Transverse colon (tissue), 4 donors: Measurements from ENCODE around the gene FBXO47. TPM values are rescaled to one million over a fixed set of nuclear protein-coding genes. Genes with fewer than 3 reads are reported as not detected.
A peak's percentile ranks its signal among the peaks of the same experiment; 100 is the strongest.
"Not testable (repeated sequence)": the region's sequence is repeated elsewhere in the genome, so short reads cannot be mapped to it uniquely, and the experiment has no call there.

Experiments
- DNase-seq: peaks from one replicate; pipeline ENCODE4 v3.0.0-alpha.2; 2019
- H3K27ac ChIP-seq, 4 donors: fragments of 200-600 bp; sonication (generic); 2 replicates each; pipeline ENCODE4 v1.5.1; 2016 to 2018; ENCODE audit warnings: inconsistent platforms in 4 of 4
- H3K27me3 ChIP-seq: fragments of 200-600 bp; sonication (generic); 2 replicates; pipeline ENCODE4 v1.5.1; 2017; ENCODE audit warnings: inconsistent platforms
- H3K36me3 ChIP-seq, 4 donors: fragments of 200-600 bp; sonication (generic); 2 replicates each; pipeline ENCODE4 v1.5.1; 2017 to 2019; ENCODE audit warnings: inconsistent platforms in 4 of 4
- H3K4me1 ChIP-seq, 4 donors: fragments of 200-600 bp; sonication (generic); 2 replicates each; pipeline ENCODE4 v1.5.1; 2017 to 2020; ENCODE audit warnings: inconsistent platforms in 4 of 4
- H3K4me3 ChIP-seq, 4 donors: fragments of 200-600 bp; sonication (generic); 1 replicate in 1 of 4; 2 replicates in 3 of 4; pipeline versions ENCODE4 v1.5.1 to v1.6.1; 2017 to 2019; ENCODE audit warnings: inconsistent platforms in 4 of 4
- H3K9me3 ChIP-seq, 2 donors: fragments of 200-600 bp; sonication (generic); 2 replicates each; pipeline ENCODE4 v1.5.1; 2017 to 2019; ENCODE audit warnings: inconsistent platforms in 2 of 2
- EP300 ChIP-seq: sonication (generic); formaldehyde crosslinking; IDR thresholded peaks from one replicate; pipeline ENCODE4 v1.6.1; 2017; ENCODE audit warnings: antibody characterized with exemption, low read depth
- POLR2A ChIP-seq: fragments of 450-650 bp; IDR thresholded peaks from one replicate; pipeline ENCODE4 v1.6.1; 2016; ENCODE audit warnings: antibody characterized with exemption, mild to moderate bottlenecking, moderate library complexity
- POLR2AphosphoS5 ChIP-seq, 3 donors: sonication (generic); formaldehyde crosslinking; IDR thresholded peaks; one replicate each; pipeline ENCODE4 v1.6.1; 2016; ENCODE audit warnings: antibody characterized with exemption in 3 of 3
- WGBS, 2 donors: methylation state at CpG; one replicate each; pipeline ENCODE4 v1.1.5; 2018; ENCODE audit warnings: low coverage in 1 of 2; 5-methylcytosine and 5-hydroxymethylcytosine counted together
- in situ Hi-C, 4 donors: fragments of 200-750 bp; cut with MboI; loops; one replicate each; pipeline versions ENCODE4 v1.15.0 to v1.15.1; 2017; ENCODE audit warnings: low sequenced_read_pairs in 3 of 4, low pct_ligation_motif_present in 1 of 4, low pct_unique_long_range_greater_than_20kb in 1 of 4
- intact Hi-C: fragments of 100-400 bp; cut with DNase I; formaldehyde crosslinking; loops from one replicate; pipeline ENCODE4 v1.15.1; 2023; ENCODE audit warnings: low total_unique reads
- total RNA-seq, 4 donors: library from RNA; depleted of rRNA; stranded (reverse); fragments of >200 nt; gene quantifications; one replicate each; pipeline ENCODE4 v1.1.0, GENCODE V29; 2016
- TF ChIP-seq, protein P1 (sequence below), 5 experiments: fragments of 200-600 bp in 3 of 5; fragments of 450-650 bp in 2 of 5; sonication (generic) in 3 of 5; IDR thresholded peaks; 1 replicate in 2 of 5; 2 replicates in 3 of 5; pipeline ENCODE4 v1.5.1; 2016 to 2017; ENCODE audit warnings: antibody characterized with exemption in 5 of 5, inconsistent platforms in 3 of 5, mild to moderate bottlenecking in 2 of 5, moderate library complexity in 1 of 5

Gene FBXO47
- total RNA-seq, 4 donors from 2014 or later, result not detected

DNA sequence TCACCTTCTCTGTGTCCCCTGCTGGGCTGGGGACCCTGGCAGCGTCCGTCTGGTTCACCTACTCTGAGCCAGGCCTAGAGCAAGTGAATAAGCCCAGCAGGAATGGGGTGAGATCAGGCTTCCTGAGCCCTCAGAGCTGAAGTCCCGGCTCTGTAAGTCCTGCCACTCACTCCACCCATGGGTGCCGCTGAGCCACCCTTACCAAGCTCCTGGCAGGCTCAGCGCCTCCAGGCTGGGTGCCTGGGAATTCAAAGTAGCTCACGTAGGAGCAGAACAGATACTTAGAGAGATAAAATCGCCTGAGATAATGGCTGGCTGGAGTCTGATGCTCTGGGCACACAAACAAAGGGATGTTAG is 51.6 kb downstream of the FBXO47 start:
- Histone ChIP-seq H3K36me3 (peaks cover 0 to 55% (median 21%) of the 10 kb centered on the region in 4 donors), H3K27me3 (no peaks in the 10 kb centered on the region), H3K4me1 (peaks cover 7 to 53% (median 21%) of the 10 kb centered on the region in 4 donors), H3K9me3 (no peaks in the 10 kb centered on the region), H3K27ac (peak overlapping the region in 1 of 4 donors; percentile 35), H3K4me3 (no peak overlapping the region)
- in situ Hi-C loops, result no loop called here
- no peak for DNase-seq
- intact Hi-C loops, result no loop called here
- no peak for TF ChIP-seq POLR2AphosphoS5 (IDR thresholded peaks at IDR 0.05)
- TF ChIP-seq EP300, result no peak
- TF ChIP-seq POLR2A, result no peak
- TF ChIP-seq, protein P1, sequence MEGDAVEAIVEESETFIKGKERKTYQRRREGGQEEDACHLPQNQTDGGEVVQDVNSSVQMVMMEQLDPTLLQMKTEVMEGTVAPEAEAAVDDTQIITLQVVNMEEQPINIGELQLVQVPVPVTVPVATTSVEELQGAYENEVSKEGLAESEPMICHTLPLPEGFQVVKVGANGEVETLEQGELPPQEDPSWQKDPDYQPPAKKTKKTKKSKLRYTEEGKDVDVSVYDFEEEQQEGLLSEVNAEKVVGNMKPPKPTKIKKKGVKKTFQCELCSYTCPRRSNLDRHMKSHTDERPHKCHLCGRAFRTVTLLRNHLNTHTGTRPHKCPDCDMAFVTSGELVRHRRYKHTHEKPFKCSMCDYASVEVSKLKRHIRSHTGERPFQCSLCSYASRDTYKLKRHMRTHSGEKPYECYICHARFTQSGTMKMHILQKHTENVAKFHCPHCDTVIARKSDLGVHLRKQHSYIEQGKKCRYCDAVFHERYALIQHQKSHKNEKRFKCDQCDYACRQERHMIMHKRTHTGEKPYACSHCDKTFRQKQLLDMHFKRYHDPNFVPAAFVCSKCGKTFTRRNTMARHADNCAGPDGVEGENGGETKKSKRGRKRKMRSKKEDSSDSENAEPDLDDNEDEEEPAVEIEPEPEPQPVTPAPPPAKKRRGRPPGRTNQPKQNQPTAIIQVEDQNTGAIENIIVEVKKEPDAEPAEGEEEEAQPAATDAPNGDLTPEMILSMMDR (IDR thresholded peaks at IDR 0.05), result no peak
- 94% methylated on average over 7 of the region's 7 CpGs; no CpG with 5 or more reads in 1 of the 2 donors for WGBS, 2 donors

DNA sequence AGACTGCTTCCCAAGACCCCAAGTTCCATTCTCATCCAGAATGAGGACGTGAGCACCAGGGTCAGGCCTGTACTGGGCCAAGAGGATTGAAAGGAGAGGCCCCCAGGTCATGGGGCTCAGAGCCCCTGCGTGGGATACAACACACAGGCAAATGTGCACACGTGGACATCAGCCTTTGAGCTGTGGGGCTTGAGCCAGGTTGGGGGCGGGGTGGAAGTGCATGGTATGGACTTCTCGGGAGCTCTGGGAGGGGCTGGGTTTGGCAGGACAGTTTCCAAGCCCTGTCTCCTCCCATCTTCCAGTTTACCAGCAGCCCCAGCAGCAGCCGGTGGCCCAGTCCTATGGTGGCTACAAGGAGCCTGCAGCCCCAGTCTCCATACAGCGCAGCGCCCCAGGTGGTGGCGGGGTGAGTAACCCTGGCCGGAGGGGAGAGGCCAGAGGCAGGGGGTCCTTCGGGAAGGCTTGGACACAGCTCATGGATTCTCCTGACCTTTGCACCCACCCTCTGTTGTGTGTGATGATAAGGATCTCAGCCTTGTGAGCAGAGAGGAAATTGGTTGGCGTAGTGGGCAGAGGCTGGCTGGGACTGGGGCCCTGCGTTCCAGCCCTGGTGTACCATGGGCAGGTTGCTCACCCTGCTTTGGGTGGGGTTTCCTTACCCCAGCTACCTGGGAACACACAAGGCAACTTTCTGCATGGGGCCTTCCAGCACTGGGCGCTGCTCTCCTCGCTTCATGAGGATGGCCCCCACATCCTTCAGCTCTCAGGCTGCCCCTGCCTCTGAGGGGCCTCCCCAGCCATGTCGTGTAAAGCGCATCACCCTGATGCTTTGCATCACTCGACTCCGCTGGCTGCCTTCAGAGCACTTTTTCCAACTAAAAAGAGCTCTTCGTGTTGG is 52.2 kb downstream of the FBXO47 start:
- WGBS, 2 donors, result 78% methylated on average over 19 of the region's 20 CpGs; no CpG with 5 or more reads in 1 of the 2 donors
- in situ Hi-C loops (no loop called here), intact Hi-C loops (no loop called here)
- H3K27me3 ChIP-seq, result no peaks in the 10 kb centered on the region
- H3K9me3 ChIP-seq, result no peaks in the 10 kb centered on the region
- peak overlapping the region in 2 of 4 donors; percentile 6 to 35 for H3K27ac ChIP-seq
- H3K36me3 ChIP-seq, result peaks cover 0 to 52% (median 21%) of the 10 kb centered on the region in 4 donors
- H3K4me1 ChIP-seq, result peaks cover 3 to 52% (median 21%) of the 10 kb centered on the region in 4 donors
- no peak overlapping the region for H3K4me3 ChIP-seq
- no peak for TF ChIP-seq POLR2AphosphoS5 (IDR thresholded peaks at IDR 0.05)
- no peak for TF ChIP-seq POLR2A
- TF ChIP-seq EP300, result no peak
- DNase-seq, result no peak

DNA sequence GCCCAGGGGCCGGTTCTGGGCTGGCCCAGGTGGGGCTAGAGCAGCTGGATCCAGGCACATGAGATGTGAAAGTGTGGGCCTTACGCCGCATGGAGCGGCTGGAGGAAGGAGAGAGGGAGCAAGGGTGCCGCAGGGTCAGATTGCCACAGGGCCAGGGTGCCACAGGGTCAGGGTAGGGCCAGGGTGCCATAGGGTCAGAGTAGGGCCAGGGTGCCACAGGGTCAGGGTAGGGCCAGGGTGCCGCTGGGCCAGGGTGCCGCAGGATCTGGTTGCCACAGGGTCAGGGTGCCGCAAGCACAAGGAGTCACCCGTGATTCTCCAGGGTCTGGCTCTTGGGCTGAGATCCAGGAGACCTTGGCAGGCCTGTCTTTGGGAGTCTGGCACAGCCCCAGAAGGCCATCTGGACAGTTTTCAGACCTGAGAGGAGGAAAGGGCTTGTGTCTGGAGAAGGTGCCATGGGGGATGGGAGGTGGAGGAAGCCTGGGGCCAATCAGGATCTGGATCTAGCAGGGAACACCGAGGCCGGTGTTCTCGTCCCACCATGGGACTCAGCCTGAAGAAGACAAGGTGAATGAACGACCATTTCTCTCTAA is 54.9 kb downstream of the FBXO47 start:
- H3K36me3 ChIP-seq, result peaks cover 0 to 25% (median 12%) of the 10 kb centered on the region in 4 donors
- H3K27ac ChIP-seq, result peak overlapping the region in 3 of 4 donors; percentile 31 to 65 (median 37)
- no peak overlapping the region for H3K4me3 ChIP-seq
- intact Hi-C loops, result no loop called here
- H3K27me3 ChIP-seq, result no peaks in the 10 kb centered on the region
- DNase-seq, result peak; percentile 50
- H3K9me3 ChIP-seq, result no peaks in the 10 kb centered on the region
- 77% methylated on average over 13 of the region's 13 CpGs; no CpG with 5 or more reads in 1 of the 2 donors for WGBS, 2 donors
- TF ChIP-seq, protein P1 (IDR thresholded peaks at IDR 0.05), result no peak
- TF ChIP-seq POLR2AphosphoS5 (IDR thresholded peaks at IDR 0.05), result peak; percentile 30 to 59 (median 48)
- in situ Hi-C loops, result no loop called here
- peaks cover 6 to 73% (median 28%) of the 10 kb centered on the region in 4 donors for H3K4me1 ChIP-seq

DNA sequence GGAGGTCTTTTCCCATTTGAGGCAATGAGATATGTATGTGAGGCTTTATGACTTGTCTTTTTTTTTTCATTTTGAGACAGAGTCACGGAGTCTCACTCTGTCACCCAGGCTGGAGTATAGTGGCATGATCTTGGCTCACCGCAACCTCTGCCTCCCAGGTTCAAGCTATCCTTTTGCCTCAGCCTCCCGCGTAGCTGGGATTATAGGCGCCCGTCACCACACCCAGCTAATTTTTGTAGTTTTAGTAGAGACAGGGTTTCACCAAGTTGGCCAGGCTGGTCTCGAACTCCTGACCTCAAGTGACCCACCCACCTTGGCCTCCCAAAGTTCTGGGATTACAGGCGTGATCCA is 55.5 kb downstream of the FBXO47 start:
- peak overlapping the region in 3 of 4 donors; percentile 31 to 65 (median 37) for H3K27ac ChIP-seq
- 92% methylated on average over 8 of the region's 8 CpGs; no CpG with 5 or more reads in 1 of the 2 donors for WGBS, 2 donors
- DNase-seq, H3K9me3 ChIP-seq, H3K27me3 ChIP-seq, in situ Hi-C loops, intact Hi-C loops, H3K4me3 ChIP-seq: not testable (repeated sequence)
- H3K36me3 ChIP-seq, result peaks cover 0 to 23% (median 11%) of the 10 kb centered on the region in 4 donors
- peaks cover 6 to 80% (median 28%) of the 10 kb centered on the region in 4 donors for H3K4me1 ChIP-seq

DNA sequence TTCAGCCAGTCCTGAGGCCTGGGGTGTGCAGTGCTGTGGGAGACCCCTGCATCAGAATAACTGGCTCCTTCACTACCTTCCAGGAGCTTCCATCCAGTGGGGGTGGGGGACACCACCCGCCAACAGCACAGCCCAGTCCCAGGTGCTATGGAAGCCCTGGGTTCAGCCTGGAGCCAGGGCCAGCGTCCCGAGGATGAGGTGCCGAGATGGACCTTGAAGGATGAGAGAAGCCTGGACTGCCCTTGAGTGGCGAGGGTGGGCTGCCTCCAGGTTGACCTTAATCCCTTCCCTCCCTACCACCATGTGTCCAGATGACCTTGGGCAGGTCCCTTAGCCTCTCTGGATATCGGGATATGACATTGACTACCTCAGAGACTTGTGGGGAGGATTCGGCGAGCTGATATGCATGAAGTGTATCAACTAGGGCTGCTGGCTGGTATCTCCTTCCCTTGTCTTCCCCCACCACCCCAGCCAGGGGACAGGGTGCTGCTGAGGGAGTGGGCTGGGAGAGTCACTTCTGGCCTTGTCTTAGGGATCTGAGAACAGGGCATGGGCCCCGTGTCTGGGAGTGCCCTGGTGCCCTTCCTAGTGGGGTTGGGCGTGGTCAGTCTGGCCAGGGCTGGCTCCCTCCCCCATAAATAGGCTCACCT is 56.0 kb downstream of the FBXO47 start:
- DNase-seq, result no peak
- Histone ChIP-seq H3K27me3 (no peaks in the 10 kb centered on the region), H3K4me1 (peaks cover 6 to 85% (median 28%) of the 10 kb centered on the region in 4 donors), H3K27ac (peak overlapping the region in 1 of 4 donors; percentile 65), H3K9me3 (no peaks in the 10 kb centered on the region), H3K4me3 (no peak overlapping the region), H3K36me3 (peaks cover 0 to 19% (median 10%) of the 10 kb centered on the region in 4 donors)
- 87% methylated on average over 10 of the region's 10 CpGs; no CpG with 5 or more reads in 1 of the 2 donors for WGBS, 2 donors
- intact Hi-C loops, result no loop called here
- TF ChIP-seq, protein P1 (IDR thresholded peaks at IDR 0.05), result no peak
- TF ChIP-seq POLR2A (no peak), EP300 (no peak), POLR2AphosphoS5 (IDR thresholded peaks at IDR 0.05) (no peak)
- in situ Hi-C loops, result no loop called here
